ENCODE data around the gene PSMB11.

The PSMB11 gene

DNA sequence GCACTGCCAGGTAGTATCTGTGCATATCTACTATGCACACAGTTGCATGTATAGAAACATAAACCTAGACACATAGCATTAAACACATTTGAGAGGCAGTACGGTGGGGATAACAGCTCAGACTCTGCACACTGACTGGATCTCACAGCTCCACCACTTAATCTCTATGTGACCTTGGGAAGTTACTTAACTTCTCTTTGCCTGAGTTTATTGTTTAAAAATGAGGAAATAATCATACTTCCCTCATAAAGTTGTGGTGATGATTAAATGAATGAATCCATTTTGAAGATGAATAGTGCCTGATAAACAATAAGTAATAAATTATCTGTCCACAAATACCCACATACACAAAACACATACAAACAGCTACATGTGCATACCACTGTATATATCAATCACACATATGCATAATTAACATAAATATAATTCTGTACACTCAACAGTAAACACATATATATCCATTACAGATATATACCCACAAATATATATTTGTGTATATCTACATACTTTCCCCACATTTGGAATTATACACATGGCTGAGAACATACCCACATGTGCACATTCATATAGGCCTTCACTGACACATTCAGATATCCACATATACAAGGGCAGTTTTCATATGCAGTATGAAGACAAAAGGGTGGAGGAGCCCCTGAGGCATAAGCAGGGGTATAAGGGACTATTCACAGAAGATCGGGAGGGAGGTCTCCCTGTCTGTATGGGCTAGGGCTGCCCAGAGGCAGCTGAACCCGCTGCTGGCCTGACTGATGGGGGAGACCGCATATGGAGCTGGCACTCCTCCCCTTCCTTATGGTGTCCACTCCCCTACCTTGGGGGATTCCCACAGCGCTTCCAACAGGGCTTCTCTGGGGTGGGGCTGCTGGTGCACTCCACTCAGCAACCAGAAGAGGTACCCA lies 9.4 kb downstream of the PSMB11 start:
- Histone ChIP-seq H3K9me3 (ENCODE audit: low read length) (no peaks in the 10 kb centered on the region), H3K4me3 (ENCODE audit: low read depth, low read length, poor library complexity, severe bottlenecking) (no peak overlapping the region), H3K27ac (ENCODE audit: low read depth, low read length, poor library complexity, severe bottlenecking) (no peak overlapping the region), H3K9me2 (ENCODE audit: low read depth, low read length) (no peaks in the 10 kb centered on the region), H3K27me3 (ENCODE audit: insufficient read depth, low read length) (no peaks in the 10 kb centered on the region), H3K4me2 (ENCODE audit: low read length) (no peak overlapping the region), H3K9ac (ENCODE audit: low read length) (no peak overlapping the region), H3K4me1 (ENCODE audit: insufficient read depth, low read length, severe bottlenecking) (peaks cover 3% of the 10 kb centered on the region), H3K36me3 (ENCODE audit: insufficient read depth, low read length) (no peaks in the 10 kb centered on the region), H4K20me1 (ENCODE audit: insufficient read depth, low read length) (no peaks in the 10 kb centered on the region), H3F3A (ENCODE audit: insufficient read depth, low read length) (no peaks in the 10 kb centered on the region), H2AFZ (ENCODE audit: low read length) (no peak overlapping the region), H3K79me2 (ENCODE audit: insufficient read depth, low read length) (no peaks in the 10 kb centered on the region)
- TF ChIP-seq, protein P1, sequence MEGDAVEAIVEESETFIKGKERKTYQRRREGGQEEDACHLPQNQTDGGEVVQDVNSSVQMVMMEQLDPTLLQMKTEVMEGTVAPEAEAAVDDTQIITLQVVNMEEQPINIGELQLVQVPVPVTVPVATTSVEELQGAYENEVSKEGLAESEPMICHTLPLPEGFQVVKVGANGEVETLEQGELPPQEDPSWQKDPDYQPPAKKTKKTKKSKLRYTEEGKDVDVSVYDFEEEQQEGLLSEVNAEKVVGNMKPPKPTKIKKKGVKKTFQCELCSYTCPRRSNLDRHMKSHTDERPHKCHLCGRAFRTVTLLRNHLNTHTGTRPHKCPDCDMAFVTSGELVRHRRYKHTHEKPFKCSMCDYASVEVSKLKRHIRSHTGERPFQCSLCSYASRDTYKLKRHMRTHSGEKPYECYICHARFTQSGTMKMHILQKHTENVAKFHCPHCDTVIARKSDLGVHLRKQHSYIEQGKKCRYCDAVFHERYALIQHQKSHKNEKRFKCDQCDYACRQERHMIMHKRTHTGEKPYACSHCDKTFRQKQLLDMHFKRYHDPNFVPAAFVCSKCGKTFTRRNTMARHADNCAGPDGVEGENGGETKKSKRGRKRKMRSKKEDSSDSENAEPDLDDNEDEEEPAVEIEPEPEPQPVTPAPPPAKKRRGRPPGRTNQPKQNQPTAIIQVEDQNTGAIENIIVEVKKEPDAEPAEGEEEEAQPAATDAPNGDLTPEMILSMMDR (IDR thresholded peaks at IDR 0.05; ENCODE audit: low read length): no peak
- no peak for TF ChIP-seq EZH2 (IDR thresholded peaks at IDR 0.05; ENCODE audit: borderline replicate concordance, low read length)

DNA sequence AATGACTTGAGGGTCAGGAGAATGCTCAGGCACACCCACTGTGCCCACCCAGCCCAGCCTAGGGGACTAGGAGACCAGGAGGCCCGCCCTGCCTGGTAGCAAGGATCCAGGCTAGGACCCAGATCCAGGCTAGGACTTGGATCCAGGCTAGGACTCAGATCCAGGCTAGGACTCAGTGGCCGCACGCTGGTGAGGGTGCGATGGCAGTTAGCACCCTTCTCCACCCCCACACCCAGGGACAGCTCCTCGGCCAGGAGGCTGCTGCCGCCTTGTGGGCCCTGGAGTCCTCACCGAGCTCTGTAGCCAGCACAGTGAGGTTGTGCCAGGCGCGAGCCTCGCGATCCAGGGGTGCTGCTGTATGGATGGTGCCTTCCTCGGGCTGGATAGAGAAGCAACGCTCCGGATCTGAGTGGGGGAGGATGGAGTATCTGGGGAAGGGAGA lies 10.2 kb downstream of the PSMB11 start:
- Histone ChIP-seq H3K27me3 (ENCODE audit: insufficient read depth, low read length) (no peaks in the 10 kb centered on the region), H3K9me2 (ENCODE audit: low read depth, low read length) (no peaks in the 10 kb centered on the region), H3K9ac (ENCODE audit: low read length) (no peak overlapping the region), H3K4me2 (ENCODE audit: low read length) (no peak overlapping the region), H3K36me3 (ENCODE audit: insufficient read depth, low read length) (no peaks in the 10 kb centered on the region), H3F3A (ENCODE audit: insufficient read depth, low read length) (no peaks in the 10 kb centered on the region), H3K27ac (ENCODE audit: low read depth, low read length, poor library complexity, severe bottlenecking) (no peak overlapping the region), H3K4me1 (ENCODE audit: insufficient read depth, low read length, severe bottlenecking) (peaks cover 11% of the 10 kb centered on the region), H3K79me2 (ENCODE audit: insufficient read depth, low read length) (no peaks in the 10 kb centered on the region), H2AFZ (ENCODE audit: low read length) (no peak overlapping the region), H3K4me3 (ENCODE audit: low read depth, low read length, poor library complexity, severe bottlenecking) (no peak overlapping the region), H4K20me1 (ENCODE audit: insufficient read depth, low read length) (no peaks in the 10 kb centered on the region), H3K9me3 (ENCODE audit: low read length) (no peaks in the 10 kb centered on the region)
- no peak for TF ChIP-seq EZH2 (IDR thresholded peaks at IDR 0.05; ENCODE audit: borderline replicate concordance, low read length)
- TF ChIP-seq, protein P1 (IDR thresholded peaks at IDR 0.05; ENCODE audit: low read length): peak; percentile 46

DNA sequence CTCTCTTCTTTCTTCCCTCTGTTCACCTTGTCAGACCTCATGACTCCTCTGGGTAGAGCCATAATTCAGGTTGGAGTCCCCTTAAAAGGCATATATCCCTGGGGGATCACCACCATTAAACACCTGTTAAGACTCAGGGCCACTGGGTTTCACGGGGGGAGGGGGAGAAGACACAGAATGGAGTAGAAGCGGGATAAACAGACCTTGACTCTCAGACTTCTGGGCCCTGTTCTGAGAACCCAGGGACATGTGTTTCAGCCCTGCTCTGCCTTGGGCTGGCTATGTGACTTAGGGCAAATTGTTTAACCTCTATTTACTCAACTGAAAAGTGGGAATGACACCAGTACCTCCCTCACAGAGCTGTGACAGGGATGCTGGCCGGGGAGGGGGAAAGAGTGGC lies 10.7 kb downstream of the PSMB11 start:
- Histone ChIP-seq H3K9ac (ENCODE audit: low read length) (no peak overlapping the region), H3K79me2 (ENCODE audit: insufficient read depth, low read length) (no peaks in the 10 kb centered on the region), H3K9me3 (ENCODE audit: low read length) (no peaks in the 10 kb centered on the region), H3K4me2 (ENCODE audit: low read length) (no peak overlapping the region), H3K27me3 (ENCODE audit: insufficient read depth, low read length) (no peaks in the 10 kb centered on the region), H3F3A (ENCODE audit: insufficient read depth, low read length) (no peaks in the 10 kb centered on the region), H2AFZ (ENCODE audit: low read length) (no peak overlapping the region), H4K20me1 (ENCODE audit: insufficient read depth, low read length) (no peaks in the 10 kb centered on the region), H3K36me3 (ENCODE audit: insufficient read depth, low read length) (no peaks in the 10 kb centered on the region), H3K27ac (ENCODE audit: low read depth, low read length, poor library complexity, severe bottlenecking) (no peak overlapping the region), H3K4me1 (ENCODE audit: insufficient read depth, low read length, severe bottlenecking) (peaks cover 12% of the 10 kb centered on the region), H3K9me2 (ENCODE audit: low read depth, low read length) (no peaks in the 10 kb centered on the region), H3K4me3 (ENCODE audit: low read depth, low read length, poor library complexity, severe bottlenecking) (no peak overlapping the region)
- TF ChIP-seq, protein P1 (IDR thresholded peaks at IDR 0.05; ENCODE audit: low read length): no peak
- TF ChIP-seq EZH2 (IDR thresholded peaks at IDR 0.05; ENCODE audit: borderline replicate concordance, low read length): no peak

Measured in OCI-LY1 (cell line).